ENCODE data around the gene IL21R. TPM values are rescaled to one million over a fixed set of nuclear protein-coding genes. Genes with fewer than 3 reads are reported as not detected.

Gene IL21R
- total RNA-seq, 1 donor from 2014 or later = 0.98 TPM

DNA sequence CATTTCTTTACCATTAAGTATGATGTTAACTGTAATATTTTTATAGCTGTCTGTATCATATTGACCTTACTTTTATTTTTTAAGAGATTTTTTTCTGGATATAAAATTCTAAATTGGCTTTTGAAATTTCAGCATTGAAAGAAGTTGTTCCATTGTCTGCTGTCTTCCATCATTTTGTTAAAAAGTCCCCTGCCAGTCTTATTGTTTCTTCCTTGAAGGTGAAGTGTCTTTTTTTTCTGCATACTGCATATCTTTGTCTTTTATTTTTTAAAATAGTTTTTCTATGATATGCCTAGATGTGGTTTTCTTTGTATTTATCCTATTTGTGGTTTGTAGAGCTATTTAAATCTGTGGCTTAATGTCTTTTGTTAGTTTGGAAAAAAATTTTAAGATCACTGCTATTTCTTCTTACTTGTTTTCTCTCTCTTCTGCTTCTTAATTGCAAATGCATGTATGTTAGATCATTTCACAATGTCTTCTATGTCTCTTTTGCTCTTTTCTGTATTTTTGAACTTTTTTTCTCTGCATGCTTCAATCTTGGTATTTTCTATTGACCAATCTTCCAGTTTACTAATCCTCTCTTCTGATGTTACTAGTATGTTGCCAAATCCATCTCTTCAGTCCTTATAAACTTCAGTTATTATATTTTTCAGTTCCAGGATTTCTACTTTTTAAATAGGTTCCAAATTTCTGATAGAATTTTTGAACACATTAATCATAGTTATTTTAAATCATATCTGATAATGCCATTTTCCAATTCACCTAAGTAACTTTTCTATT is 20.2 kb downstream of the IL21R start:
- Histone ChIP-seq H3K4me1 (no peaks in the 10 kb centered on the region), H3K9me3 (peaks cover 10% of the 10 kb centered on the region), H3K36me3 (no peaks in the 10 kb centered on the region), H3K4me3 (no peak overlapping the region), H3K27me3 (no peaks in the 10 kb centered on the region), H3K27ac (no peak overlapping the region)
- no peak for DNase-seq (ENCODE audit: extremely low spot score in 2 of 2)
- intact Hi-C loops (cut with DNase I) = no loop called here
- TF ChIP-seq POLR2AphosphoS5 (IDR thresholded peaks at IDR 0.05; ENCODE audit: insufficient read depth in 1 of 2, low read depth in 1 of 2) (no peak), POLR2A (IDR thresholded peaks at IDR 0.05) (no peak)
- TF ChIP-seq, protein P1, sequence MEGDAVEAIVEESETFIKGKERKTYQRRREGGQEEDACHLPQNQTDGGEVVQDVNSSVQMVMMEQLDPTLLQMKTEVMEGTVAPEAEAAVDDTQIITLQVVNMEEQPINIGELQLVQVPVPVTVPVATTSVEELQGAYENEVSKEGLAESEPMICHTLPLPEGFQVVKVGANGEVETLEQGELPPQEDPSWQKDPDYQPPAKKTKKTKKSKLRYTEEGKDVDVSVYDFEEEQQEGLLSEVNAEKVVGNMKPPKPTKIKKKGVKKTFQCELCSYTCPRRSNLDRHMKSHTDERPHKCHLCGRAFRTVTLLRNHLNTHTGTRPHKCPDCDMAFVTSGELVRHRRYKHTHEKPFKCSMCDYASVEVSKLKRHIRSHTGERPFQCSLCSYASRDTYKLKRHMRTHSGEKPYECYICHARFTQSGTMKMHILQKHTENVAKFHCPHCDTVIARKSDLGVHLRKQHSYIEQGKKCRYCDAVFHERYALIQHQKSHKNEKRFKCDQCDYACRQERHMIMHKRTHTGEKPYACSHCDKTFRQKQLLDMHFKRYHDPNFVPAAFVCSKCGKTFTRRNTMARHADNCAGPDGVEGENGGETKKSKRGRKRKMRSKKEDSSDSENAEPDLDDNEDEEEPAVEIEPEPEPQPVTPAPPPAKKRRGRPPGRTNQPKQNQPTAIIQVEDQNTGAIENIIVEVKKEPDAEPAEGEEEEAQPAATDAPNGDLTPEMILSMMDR (IDR thresholded peaks at IDR 0.05) = no peak

DNA sequence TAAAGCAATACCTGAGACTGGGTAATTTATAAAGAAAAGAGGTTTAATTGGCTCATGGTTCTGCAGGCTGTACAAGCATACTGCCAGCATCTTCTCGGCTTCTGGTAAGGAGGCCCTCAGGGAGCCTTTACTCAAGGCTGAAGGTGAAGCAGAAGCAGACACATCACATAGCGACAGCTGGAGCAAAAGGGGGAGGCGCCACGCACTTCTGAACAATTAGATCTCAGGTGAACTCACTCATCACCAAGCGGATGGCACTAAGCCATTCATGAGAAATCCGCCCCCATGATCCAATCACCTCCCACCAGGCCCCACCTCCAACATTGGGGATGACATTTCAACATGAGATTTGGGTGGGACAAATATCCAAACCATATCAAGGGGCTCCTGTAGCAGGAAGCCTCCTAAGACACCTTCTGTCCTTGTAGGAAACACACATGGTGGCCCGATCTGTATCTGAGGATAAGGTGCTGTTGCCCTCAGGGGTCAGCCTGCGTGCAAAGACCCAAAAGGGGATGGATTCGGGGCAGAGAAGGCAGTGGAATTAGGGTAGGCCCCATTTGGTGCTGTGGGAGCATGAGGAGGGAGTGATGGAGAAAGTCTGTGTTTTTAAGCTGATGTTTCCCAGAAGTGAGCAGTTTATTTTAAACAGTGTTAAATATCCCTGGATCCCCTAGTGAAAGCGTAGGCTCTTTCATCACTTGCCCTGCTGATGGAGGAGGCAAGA is 23.0 kb downstream of the IL21R start:
- Histone ChIP-seq H3K9me3 (peaks cover 10% of the 10 kb centered on the region), H3K27me3 (no peaks in the 10 kb centered on the region), H3K27ac (no peak overlapping the region), H3K4me1 (no peaks in the 10 kb centered on the region), H3K36me3 (no peaks in the 10 kb centered on the region), H3K4me3 (no peak overlapping the region)
- DNase-seq (ENCODE audit: extremely low spot score in 2 of 2) = peak; percentile 16 to 40
- intact Hi-C loops (cut with DNase I) = no loop called here
- no peak for TF ChIP-seq POLR2AphosphoS5 (IDR thresholded peaks at IDR 0.05; ENCODE audit: insufficient read depth in 1 of 2, low read depth in 1 of 2)
- TF ChIP-seq, protein P1 (IDR thresholded peaks at IDR 0.05) = no peak
- TF ChIP-seq POLR2A (IDR thresholded peaks at IDR 0.05) = no peak

DNA sequence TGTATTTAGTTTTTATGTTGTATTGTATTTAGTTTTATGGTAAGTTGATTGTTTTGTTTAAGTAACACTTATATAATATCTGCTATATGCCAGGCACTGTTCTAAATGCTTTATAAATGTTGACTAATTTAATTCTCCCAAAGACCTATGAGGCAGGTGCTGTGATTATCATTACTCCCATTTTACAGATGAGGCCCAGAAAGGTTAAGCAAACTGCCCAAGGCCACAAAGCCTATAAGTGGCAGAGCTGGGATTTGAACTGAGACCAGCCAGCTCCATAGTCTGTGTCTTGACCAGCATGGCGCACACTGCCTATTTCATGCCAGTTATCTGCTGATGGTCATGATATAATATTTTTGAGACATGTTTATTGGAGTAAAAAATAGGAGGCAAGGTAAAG is 24.0 kb downstream of the IL21R start:
- no peak overlapping the region for H3K27ac ChIP-seq
- intact Hi-C loops (cut with DNase I) = no loop called here
- H3K36me3 ChIP-seq = no peaks in the 10 kb centered on the region
- no peak overlapping the region for H3K4me3 ChIP-seq
- DNase-seq (ENCODE audit: extremely low spot score in 2 of 2) = no peak
- H3K27me3 ChIP-seq = no peaks in the 10 kb centered on the region
- H3K4me1 ChIP-seq = no peaks in the 10 kb centered on the region
- peaks cover 10% of the 10 kb centered on the region for H3K9me3 ChIP-seq
- TF ChIP-seq POLR2A (IDR thresholded peaks at IDR 0.05) (no peak), POLR2AphosphoS5 (IDR thresholded peaks at IDR 0.05; ENCODE audit: insufficient read depth in 1 of 2, low read depth in 1 of 2) (no peak)
- TF ChIP-seq, protein P1 (IDR thresholded peaks at IDR 0.05) = no peak

DNA sequence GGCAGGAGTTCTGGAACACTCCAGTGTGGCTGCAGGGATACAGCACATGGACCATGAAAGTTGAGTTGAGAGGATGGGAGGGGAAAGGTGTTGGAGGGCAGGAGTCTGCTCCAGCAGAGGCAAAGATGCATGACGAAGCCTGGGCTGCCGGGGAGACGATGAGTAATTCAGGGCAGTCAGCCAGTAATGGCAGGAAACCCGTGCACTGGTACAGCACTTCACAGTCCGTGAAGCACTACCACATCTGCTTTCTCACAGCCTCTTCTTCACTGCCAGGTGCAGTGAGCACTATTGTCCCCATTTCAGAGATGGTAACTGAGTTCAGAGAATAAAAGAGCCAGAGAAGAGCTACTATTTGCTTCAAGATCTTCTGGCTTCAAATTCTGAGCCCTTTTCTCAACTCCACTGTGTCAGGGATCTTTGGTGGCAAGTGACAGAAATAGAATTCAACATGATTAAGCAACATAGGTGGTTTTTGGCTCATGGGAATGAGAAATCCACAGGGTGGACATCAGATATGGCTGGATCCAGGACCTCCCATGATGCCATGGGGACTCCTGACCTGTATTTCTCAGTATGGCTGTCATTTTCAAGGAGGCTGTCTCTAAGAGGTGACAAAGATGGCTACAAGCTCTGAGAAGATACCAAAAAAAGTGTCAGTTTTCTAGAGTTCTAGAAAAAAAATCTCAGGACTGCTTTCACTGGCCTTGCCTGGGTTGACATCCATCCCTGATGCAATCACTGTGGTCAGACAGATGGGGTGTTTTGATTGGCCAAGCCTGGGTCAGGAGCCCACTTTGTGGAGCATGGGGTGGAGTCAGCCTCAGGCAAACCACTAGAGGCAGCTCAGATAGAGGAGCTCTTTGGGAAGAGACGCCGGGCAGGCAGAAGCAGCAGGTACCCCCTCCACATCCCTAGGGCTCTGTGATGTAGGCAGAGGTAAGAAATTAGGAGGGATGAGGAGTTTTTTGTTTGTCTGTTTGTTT is 24.7 kb downstream of the IL21R start:
- no peaks in the 10 kb centered on the region for H3K36me3 ChIP-seq
- no peaks in the 10 kb centered on the region for H3K27me3 ChIP-seq
- H3K4me3 ChIP-seq = no peak overlapping the region
- peaks cover 7% of the 10 kb centered on the region for H3K9me3 ChIP-seq
- DNase-seq (ENCODE audit: extremely low spot score in 2 of 2) = peak; percentile 77 to 85
- no peak for TF ChIP-seq POLR2A (IDR thresholded peaks at IDR 0.05)
- TF ChIP-seq, protein P1 (IDR thresholded peaks at IDR 0.05) = no peak
- H3K27ac ChIP-seq = no peak overlapping the region
- H3K4me1 ChIP-seq = no peaks in the 10 kb centered on the region
- intact Hi-C loops (cut with DNase I) = no loop called here

All from vagina (tissue), 2 donors.